ENCODE results near the gene SCFD2. TPM values are rescaled to one million over a fixed set of nuclear protein-coding genes. Genes with fewer than 3 reads are reported as not detected.
"Not testable (repeated sequence)": the region's sequence is repeated elsewhere in the genome, so short reads cannot be mapped to it uniquely, and the experiment has no call there.

SCFD2 gene
- total RNA-seq, 1 experiment from 2014 or later = 19.2 TPM

DNA sequence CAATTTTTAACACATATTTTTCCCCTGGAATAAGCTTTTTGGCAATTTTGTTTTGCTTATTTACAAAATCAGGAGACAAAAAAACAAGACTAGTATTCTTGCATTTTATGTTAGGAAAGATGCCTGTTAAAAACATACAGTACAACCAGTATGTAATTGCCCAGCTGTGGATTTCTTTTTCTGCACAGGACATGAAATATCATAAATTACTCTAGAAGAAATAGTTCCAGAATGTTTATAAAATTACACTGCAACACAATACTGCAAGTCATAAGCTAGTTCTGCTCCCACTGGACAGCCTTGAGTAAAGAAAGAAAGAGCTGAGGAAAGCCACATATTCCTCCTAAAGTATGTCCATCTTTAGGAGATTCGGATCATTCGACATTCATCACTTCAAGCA is 133.5 kb downstream of the SCFD2 start:
- DNase-seq (ENCODE audit: unreplicated experiment) = no peak
- no peaks in the 10 kb centered on the region for H3K27me3 Mint-ChIP-seq (ENCODE audit: insufficient read depth, unreplicated experiment)
- H3K4me3 Mint-ChIP-seq (ENCODE audit: unreplicated experiment) = no peak overlapping the region
- H3K27ac Mint-ChIP-seq (ENCODE audit: low read depth, unreplicated experiment) = no peak overlapping the region
- H3K4me1 Mint-ChIP-seq (ENCODE audit: insufficient read depth, unreplicated experiment) = peaks cover 8% of the 10 kb centered on the region
- no TSS peak for BruUV-seq (replicated peaks)
- ChIA-PET POLR2A (no interaction called here), CTCF (interaction anchor here (0.6 kb wide), 1 partner anchor 30 kb away, joined by 3 read pairs; no protein-coding TSS in a partner anchor)
- H3K9me3 Mint-ChIP-seq (ENCODE audit: unreplicated experiment) = no peaks in the 10 kb centered on the region
- TF ChIP-seq, protein P1, sequence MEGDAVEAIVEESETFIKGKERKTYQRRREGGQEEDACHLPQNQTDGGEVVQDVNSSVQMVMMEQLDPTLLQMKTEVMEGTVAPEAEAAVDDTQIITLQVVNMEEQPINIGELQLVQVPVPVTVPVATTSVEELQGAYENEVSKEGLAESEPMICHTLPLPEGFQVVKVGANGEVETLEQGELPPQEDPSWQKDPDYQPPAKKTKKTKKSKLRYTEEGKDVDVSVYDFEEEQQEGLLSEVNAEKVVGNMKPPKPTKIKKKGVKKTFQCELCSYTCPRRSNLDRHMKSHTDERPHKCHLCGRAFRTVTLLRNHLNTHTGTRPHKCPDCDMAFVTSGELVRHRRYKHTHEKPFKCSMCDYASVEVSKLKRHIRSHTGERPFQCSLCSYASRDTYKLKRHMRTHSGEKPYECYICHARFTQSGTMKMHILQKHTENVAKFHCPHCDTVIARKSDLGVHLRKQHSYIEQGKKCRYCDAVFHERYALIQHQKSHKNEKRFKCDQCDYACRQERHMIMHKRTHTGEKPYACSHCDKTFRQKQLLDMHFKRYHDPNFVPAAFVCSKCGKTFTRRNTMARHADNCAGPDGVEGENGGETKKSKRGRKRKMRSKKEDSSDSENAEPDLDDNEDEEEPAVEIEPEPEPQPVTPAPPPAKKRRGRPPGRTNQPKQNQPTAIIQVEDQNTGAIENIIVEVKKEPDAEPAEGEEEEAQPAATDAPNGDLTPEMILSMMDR (IDR thresholded peaks at IDR 0.05; ENCODE audit: unreplicated experiment) = no peak
- intact Hi-C loops (cut with micrococcal nuclease) = no loop called here
- H3K36me3 Mint-ChIP-seq (ENCODE audit: insufficient read depth, unreplicated experiment) = no peaks in the 10 kb centered on the region

DNA sequence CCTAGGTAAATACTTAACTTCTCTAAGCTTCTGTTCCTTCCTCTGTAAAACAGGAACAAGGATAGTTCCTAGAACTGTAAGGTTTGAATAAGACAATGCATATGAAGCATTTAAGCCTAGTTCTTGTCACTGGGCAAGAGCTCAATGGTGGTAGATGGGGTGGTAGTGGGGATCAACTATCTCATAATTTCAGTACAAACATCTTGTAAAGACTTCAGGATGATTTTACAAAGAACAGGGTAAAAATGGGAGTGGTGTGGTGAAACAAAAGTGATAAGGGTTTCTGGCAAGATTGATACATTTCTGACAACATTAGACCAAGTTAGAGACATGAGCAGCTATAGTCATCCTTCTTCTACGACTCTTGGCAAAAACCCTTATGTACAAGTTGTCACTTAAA is 137.8 kb downstream of the SCFD2 start:
- Mint-ChIP-seq H3K36me3 (ENCODE audit: insufficient read depth, unreplicated experiment) (no peaks in the 10 kb centered on the region), H3K4me1 (ENCODE audit: insufficient read depth, unreplicated experiment) (no peaks in the 10 kb centered on the region), H3K9me3 (ENCODE audit: unreplicated experiment) (no peaks in the 10 kb centered on the region), H3K27me3 (ENCODE audit: insufficient read depth, unreplicated experiment) (no peaks in the 10 kb centered on the region), H3K4me3 (ENCODE audit: unreplicated experiment) (no peak overlapping the region), H3K27ac (ENCODE audit: low read depth, unreplicated experiment) (no peak overlapping the region)
- TF ChIP-seq, protein P1 (IDR thresholded peaks at IDR 0.05; ENCODE audit: unreplicated experiment) = no peak
- DNase-seq (ENCODE audit: unreplicated experiment) = no peak
- intact Hi-C loops (cut with micrococcal nuclease) = no loop called here
- ChIA-PET POLR2A (interaction anchor here (0.6 kb wide), 1 partner anchor 847 kb away, joined by 3 read pairs; no protein-coding TSS in a partner anchor), CTCF (interaction anchor here (0.6 kb wide), 1 partner anchor 26 kb away, joined by 5 read pairs; no protein-coding TSS in a partner anchor)
- no TSS peak for BruUV-seq (replicated peaks)

GRCh38 chr4:53227451-53227850 is 138.4 kb downstream of the SCFD2 start:
- TF ChIP-seq, protein P1 (IDR thresholded peaks at IDR 0.05; ENCODE audit: unreplicated experiment) = no peak
- no TSS peak for BruUV-seq (replicated peaks)
- intact Hi-C loops (cut with micrococcal nuclease) = no loop called here
- ChIA-PET POLR2A (no interaction called here), CTCF (no interaction called here)
- no peak for DNase-seq (ENCODE audit: unreplicated experiment)
- Mint-ChIP-seq H3K4me3 (ENCODE audit: unreplicated experiment) (no peak overlapping the region), H3K4me1 (ENCODE audit: insufficient read depth, unreplicated experiment) (no peaks in the 10 kb centered on the region), H3K27me3 (ENCODE audit: insufficient read depth, unreplicated experiment) (no peaks in the 10 kb centered on the region), H3K27ac (ENCODE audit: low read depth, unreplicated experiment) (no peak overlapping the region), H3K36me3 (ENCODE audit: insufficient read depth, unreplicated experiment) (no peaks in the 10 kb centered on the region), H3K9me3 (ENCODE audit: unreplicated experiment) (no peaks in the 10 kb centered on the region)

- Mint-ChIP-seq H3K4me3 (ENCODE audit: unreplicated experiment) (no peak overlapping the region), H3K36me3 (ENCODE audit: insufficient read depth, unreplicated experiment) (no peaks in the 10 kb centered on the region), H3K27ac (ENCODE audit: low read depth, unreplicated experiment) (peak overlapping the region; percentile 57), H3K27me3 (ENCODE audit: insufficient read depth, unreplicated experiment) (no peaks in the 10 kb centered on the region), H3K9me3 (ENCODE audit: unreplicated experiment) (peaks cover 14% of the 10 kb centered on the region), H3K4me1 (ENCODE audit: insufficient read depth, unreplicated experiment) (no peaks in the 10 kb centered on the region)
- intact Hi-C loops (cut with micrococcal nuclease) = no loop called here
- no TSS peak for BruUV-seq (replicated peaks)
- no peak for DNase-seq (ENCODE audit: unreplicated experiment)
- CTCF ChIA-PET = interaction anchor here (0.5 kb wide), 1 partner anchor 349 kb away, joined by 3 read pairs; no protein-coding TSS in a partner anchor
- POLR2A ChIA-PET = no interaction called here
- TF ChIP-seq, protein P1 (IDR thresholded peaks at IDR 0.05; ENCODE audit: unreplicated experiment) = no peak
Measured at GRCh38 chr4:53221832-53222480, 143.9 kb downstream of the SCFD2 start.

GRCh38 chr4:53219148-53219547 is 146.7 kb downstream of the SCFD2 start:
- intact Hi-C loops (cut with micrococcal nuclease); DNase-seq (ENCODE audit: unreplicated experiment); BruUV-seq (replicated peaks); H3K27ac Mint-ChIP-seq (ENCODE audit: low read depth, unreplicated experiment); CTCF ChIA-PET; H3K36me3 Mint-ChIP-seq (ENCODE audit: insufficient read depth, unreplicated experiment); POLR2A ChIA-PET; H3K4me1 Mint-ChIP-seq (ENCODE audit: insufficient read depth, unreplicated experiment); H3K27me3 Mint-ChIP-seq (ENCODE audit: insufficient read depth, unreplicated experiment); H3K4me3 Mint-ChIP-seq (ENCODE audit: unreplicated experiment): not testable (repeated sequence)
- peaks cover 14% of the 10 kb centered on the region for H3K9me3 Mint-ChIP-seq (ENCODE audit: unreplicated experiment)
